GM12873 (cell line): Measurements from ENCODE around the gene TMEM247.

Source experiments
- TF ChIP-seq, protein P1 (sequence below): IDR thresholded peaks from 2 replicates; pipeline ENCODE4 v1.5.1; 2012; ENCODE audit warnings: low read depth, mild to moderate bottlenecking, moderate library complexity, low read length, control low read depth; ENCODE audit not compliant: insufficient read depth; ENCODE audit errors: missing control alignments

The TMEM247 gene

DNA sequence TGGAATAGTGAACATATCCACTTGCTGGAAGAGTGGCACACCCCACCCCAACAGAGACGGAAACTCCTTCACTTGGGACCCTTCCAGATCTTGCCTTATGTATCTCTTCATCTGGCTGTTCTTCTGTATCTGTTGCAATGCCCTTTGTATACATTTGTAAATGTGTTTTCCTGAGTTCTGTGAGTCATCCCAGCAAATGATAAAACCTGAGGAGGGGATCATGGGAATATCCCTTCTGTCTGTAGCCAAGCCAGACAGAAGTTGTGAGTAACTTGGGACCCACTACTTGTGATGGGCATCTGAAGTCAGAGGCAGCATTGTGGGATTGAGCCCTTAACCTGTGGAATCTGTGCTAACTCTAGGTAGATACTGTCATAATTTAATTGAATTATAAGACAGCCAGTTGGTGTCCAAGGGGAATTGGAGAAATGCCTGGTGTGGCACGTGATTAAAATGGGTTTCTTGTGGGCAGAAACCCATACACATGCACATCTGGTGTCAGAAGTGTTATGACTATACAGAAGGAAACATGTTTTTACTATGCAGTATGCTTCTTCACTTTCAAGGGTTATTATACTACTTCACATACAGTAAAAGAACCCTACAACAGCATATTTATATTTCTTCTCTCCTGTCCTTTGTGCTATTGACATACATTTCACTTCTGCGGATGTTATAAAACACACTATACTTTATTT is 32.3 kb upstream of the TMEM247 start:
- TF ChIP-seq, protein P1, sequence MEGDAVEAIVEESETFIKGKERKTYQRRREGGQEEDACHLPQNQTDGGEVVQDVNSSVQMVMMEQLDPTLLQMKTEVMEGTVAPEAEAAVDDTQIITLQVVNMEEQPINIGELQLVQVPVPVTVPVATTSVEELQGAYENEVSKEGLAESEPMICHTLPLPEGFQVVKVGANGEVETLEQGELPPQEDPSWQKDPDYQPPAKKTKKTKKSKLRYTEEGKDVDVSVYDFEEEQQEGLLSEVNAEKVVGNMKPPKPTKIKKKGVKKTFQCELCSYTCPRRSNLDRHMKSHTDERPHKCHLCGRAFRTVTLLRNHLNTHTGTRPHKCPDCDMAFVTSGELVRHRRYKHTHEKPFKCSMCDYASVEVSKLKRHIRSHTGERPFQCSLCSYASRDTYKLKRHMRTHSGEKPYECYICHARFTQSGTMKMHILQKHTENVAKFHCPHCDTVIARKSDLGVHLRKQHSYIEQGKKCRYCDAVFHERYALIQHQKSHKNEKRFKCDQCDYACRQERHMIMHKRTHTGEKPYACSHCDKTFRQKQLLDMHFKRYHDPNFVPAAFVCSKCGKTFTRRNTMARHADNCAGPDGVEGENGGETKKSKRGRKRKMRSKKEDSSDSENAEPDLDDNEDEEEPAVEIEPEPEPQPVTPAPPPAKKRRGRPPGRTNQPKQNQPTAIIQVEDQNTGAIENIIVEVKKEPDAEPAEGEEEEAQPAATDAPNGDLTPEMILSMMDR: no peak

DNA sequence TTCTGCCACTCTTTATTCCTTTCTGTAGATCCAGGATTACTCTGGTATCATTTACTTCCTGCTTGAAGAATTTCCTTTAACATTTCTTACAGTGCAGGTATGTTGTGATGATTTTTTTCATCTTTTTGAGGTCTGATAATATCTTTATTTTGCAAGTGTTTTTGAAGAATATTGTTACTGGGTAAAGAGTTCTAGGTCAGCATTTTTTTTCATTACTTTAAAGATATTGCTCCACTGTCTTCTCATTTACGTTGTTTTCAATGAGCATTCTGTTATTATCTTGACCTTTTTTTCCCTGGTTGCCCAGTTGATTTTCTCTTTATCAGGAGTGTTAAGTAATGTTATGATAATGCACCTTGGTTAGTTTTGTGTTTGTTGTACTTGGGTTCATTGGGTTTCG is 31.7 kb upstream of the TMEM247 start:
- TF ChIP-seq, protein P1: no peak

DNA sequence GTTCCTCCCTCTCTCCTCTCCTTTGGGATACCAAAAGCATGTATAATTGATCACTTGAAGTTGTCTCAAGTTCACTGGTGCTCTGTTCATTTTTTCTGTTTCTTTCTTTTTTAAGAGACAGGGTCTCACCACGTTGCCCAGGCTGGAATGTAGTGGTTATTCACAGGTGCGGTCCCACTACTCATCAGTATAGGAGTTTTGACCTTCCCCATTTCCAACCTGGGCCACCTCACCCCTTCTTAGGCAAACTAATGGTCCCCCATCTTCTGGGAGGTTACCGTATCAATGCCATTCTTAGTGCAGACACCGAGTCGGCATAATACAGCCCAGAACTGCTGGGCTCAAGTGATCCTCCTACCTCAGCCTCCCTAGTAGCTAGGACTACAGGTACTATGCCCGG is 31.3 kb upstream of the TMEM247 start:
- TF ChIP-seq, protein P1: no peak

DNA sequence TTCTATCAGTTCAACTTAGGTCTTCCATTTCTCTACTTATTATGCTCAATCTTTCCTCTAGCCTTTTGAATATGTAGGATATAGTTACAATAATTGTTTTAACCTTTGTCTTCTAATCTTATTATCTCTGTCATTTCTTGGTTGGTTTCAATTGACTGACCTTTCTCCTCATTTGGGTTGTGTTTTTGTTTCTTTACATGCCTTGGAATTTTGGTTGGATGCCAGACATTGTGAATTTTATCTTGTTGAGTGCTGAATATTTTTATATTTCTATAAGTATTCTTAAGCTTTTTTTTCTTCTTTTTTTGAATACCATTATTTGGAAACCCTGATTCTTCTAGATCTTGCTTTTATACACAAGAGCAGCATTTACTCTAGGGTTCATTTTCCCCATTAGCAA is 30.7 kb upstream of the TMEM247 start:
- TF ChIP-seq, protein P1: no peak

DNA sequence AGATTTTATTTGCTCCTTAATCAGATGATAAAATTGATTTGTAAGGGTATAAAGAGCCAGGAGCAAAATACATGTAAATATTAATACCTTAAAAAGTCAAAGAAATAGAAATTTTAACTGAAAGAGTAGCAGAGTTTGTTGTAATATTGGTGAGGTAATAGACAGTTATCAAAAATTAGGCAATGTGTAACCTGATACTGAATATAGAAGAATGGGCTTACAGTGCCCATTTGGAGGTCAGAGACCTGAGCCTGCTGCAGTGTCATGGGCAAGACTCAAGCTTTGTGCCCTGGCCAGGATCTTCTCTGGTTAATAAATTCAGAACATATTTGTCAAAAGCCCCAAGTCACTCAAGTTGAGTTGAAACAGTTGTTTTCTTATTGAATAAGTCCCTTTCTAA is 29.7 kb upstream of the TMEM247 start:
- TF ChIP-seq, protein P1: no peak

DNA sequence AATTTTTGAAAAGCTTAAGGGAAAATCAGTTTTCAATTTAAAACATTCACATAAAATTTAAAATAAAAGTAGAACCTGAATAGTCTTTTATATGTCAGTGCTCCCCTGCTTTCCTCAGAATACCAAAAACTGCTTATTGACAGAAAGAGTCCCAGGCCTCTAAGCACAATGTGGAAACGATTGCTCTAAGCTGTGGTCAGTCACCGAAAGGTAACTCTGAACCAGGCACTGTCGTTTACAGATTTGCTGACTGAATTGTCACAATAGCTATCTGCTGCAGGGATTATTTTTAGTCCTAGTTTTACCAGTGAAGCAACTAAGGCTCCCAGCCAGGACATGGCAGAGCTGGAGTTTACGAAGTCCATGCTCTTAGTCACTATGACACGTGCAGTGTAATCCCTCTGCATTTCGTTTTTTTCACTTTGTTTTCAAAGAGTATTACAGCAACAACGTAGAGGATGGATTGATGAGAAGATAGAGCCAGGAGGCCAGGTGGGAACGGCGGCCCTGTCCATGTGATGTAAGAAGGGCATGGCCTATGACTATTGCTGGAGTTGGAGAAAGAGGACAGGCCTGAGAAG is 28.1 kb upstream of the TMEM247 start:
- TF ChIP-seq, protein P1: no peak

DNA sequence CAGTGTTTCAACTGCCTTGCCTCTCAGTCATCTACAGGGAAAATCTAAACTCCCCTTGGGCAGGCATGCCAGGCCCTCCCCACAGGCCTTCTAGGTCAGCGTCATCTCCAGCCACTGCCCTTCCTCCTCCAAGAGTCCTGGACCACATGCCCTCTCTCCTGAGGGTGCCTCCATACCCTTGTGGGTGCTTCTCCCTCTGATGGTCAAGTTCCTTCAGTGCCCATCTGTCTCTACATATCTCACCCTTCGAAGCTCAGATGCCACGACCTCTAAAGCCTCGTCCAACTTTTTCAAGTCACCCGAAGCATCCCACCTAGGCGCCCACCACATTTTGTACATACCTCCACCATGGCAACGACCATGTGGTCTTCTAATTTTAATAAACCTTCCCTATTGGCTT is 22.6 kb upstream of the TMEM247 start:
- TF ChIP-seq, protein P1: no peak
